IMR-90 (cell line): ENCODE measurements around the gene PPL. TPM values are rescaled to one million over a fixed set of nuclear protein-coding genes. Genes with fewer than 3 reads are reported as not detected.

Experiments
- ATAC-seq: fragments of 200-7000 bp; cut with Tn5 transposase; 2 replicates; pipeline ENCODE4 v1.9.1; 2020; ENCODE audit warnings: low read depth, mild to moderate bottlenecking, moderate library complexity
- BruUV-seq: library from RNA; stranded (reverse); fragments of 400-500 nt; replicated peaks from 2 replicates; lab custom pipeline; 2021; lab: Mats Ljungman, UMichigan
- CTCF ChIA-PET: fragments of 300-600 bp; formaldehyde crosslinking; extraction: SDS; loops from one replicate; lab custom pipeline; 2021; ENCODE audit warnings: antibody characterized with exemption; lab: Yijun Ruan, JAX
- POLR2A ChIA-PET: fragments of 300-600 bp; sonication (Branson Sonifier 250); formaldehyde crosslinking; loops from one replicate; lab custom pipeline; 2022; ENCODE audit warnings: antibody characterized with exemption; ENCODE audit not compliant: unreplicated experiment; lab: Charles Lee
- DNase-seq: peaks from one replicate; pipeline ENCODE4 v3.0.0; 2013
- H2AFZ ChIP-seq: replicated peaks from 2 replicates; pipeline ENCODE3; 2013; ENCODE audit warnings: low read length, mild to moderate bottlenecking; ENCODE audit not compliant: poor library complexity
- H2AK5ac ChIP-seq: 2 replicates; pipeline ENCODE4 v1.6.1; 2013; ENCODE audit warnings: low read depth, low read length, inconsistent platforms
- H2AK9ac ChIP-seq: replicated peaks from 2 replicates; pipeline ENCODE3; 2013; ENCODE audit warnings: mild to moderate bottlenecking, low read depth, low read length, moderate library complexity; ENCODE audit not compliant: poor library complexity
- H2BK120ac ChIP-seq: 2 replicates; pipeline ENCODE4 v1.6.1; 2013; ENCODE audit warnings: low read depth, low read length, inconsistent platforms
- H2BK15ac ChIP-seq: 3 replicates; pipeline ENCODE4 v1.6.1; 2013; ENCODE audit warnings: low read depth, low read length, inconsistent platforms
- H2BK20ac ChIP-seq: 2 replicates; pipeline ENCODE4 v1.6.1; 2013; ENCODE audit warnings: low read depth, mild to moderate bottlenecking, inconsistent platforms, low read length, moderate library complexity
- H2BK5ac ChIP-seq: 2 replicates; pipeline ENCODE4 v1.6.1; 2013; ENCODE audit warnings: mild to moderate bottlenecking, low read depth, low read length, inconsistent platforms; ENCODE audit not compliant: poor library complexity, severe bottlenecking
- H3K14ac ChIP-seq: replicated peaks from 2 replicates; pipeline ENCODE4 v1.6.1; 2013; ENCODE audit warnings: low read depth, low read length, inconsistent platforms
- H3K18ac ChIP-seq: 2 replicates; pipeline ENCODE4 v1.6.1; 2013; ENCODE audit warnings: low read depth, low read length, control low read depth
- H3K23ac ChIP-seq: 2 replicates; pipeline ENCODE4 v1.6.1; 2013; ENCODE audit warnings: low read depth, low read length, inconsistent platforms
- H3K27ac ChIP-seq: 2 replicates; pipeline ENCODE4 v1.5.1; 2013; ENCODE audit warnings: mild to moderate bottlenecking, control low read depth, low read length; ENCODE audit not compliant: insufficient read depth
- H3K27me3 ChIP-seq: 2 replicates; pipeline ENCODE4 v1.6.1; 2013; ENCODE audit warnings: low read length; ENCODE audit not compliant: control insufficient read depth, insufficient read depth
- H3K36me3 ChIP-seq: 2 replicates; pipeline ENCODE4 v1.6.1; 2013; ENCODE audit warnings: low read length, mixed read lengths; ENCODE audit not compliant: control insufficient read depth, insufficient read depth
- H3K4ac ChIP-seq: 2 replicates; pipeline ENCODE4 v1.6.1; 2013; ENCODE audit warnings: low read depth, low read length, inconsistent platforms
- H3K4me1 ChIP-seq: 2 replicates; pipeline ENCODE4 v1.6.1; 2013; ENCODE audit warnings: low read length, mixed read lengths; ENCODE audit not compliant: control insufficient read depth, insufficient read depth
- H3K4me2 ChIP-seq: 2 replicates; pipeline ENCODE4 v1.6.1; 2013; ENCODE audit warnings: low read depth, mild to moderate bottlenecking, control low read depth, low read length, moderate library complexity
- H3K4me3 ChIP-seq: 2 replicates; pipeline ENCODE4 v1.5.1; 2013; ENCODE audit warnings: low read depth, mild to moderate bottlenecking, control low read depth, low read length, moderate library complexity; ENCODE audit not compliant: insufficient read depth
- H3K56ac ChIP-seq: 2 replicates; pipeline ENCODE4 v1.6.1; 2013; ENCODE audit warnings: low read length, inconsistent platforms; ENCODE audit not compliant: insufficient read depth; ENCODE audit errors: extremely low read depth
- H3K79me1 ChIP-seq, 2 experiments: 2 replicates each; pipeline ENCODE4 v1.6.1; 2013; ENCODE audit warnings: low read length in 2 of 2, inconsistent platforms in 1 of 2, low read depth in 1 of 2
- H3K9ac ChIP-seq: 2 replicates; pipeline ENCODE4 v1.6.1; 2013; ENCODE audit warnings: low read depth, low read length, control low read depth
- H3K9me1 ChIP-seq: 2 replicates; pipeline ENCODE4 v1.6.1; 2013; ENCODE audit warnings: low read length, inconsistent platforms; ENCODE audit not compliant: insufficient read depth
- H3K9me3 ChIP-seq: 2 replicates; pipeline ENCODE4 v1.6.1; 2013; ENCODE audit warnings: low read length; ENCODE audit not compliant: control insufficient read depth, insufficient read depth
- H4K20me1 ChIP-seq: 2 replicates; pipeline ENCODE4 v1.6.1; 2013; ENCODE audit warnings: low read length, inconsistent platforms; ENCODE audit not compliant: insufficient read depth
- H4K5ac ChIP-seq: 2 replicates; pipeline ENCODE4 v1.6.1; 2013; ENCODE audit warnings: mild to moderate bottlenecking, low read depth, low read length, control low read depth
- H4K8ac ChIP-seq, 2 experiments: 2 replicates each; pipeline ENCODE4 v1.6.1; 2013; ENCODE audit warnings: low read depth in 2 of 2, low read length in 2 of 2, control low read depth in 1 of 2, inconsistent platforms in 1 of 2
- H4K91ac ChIP-seq: 2 replicates; pipeline ENCODE4 v1.6.1; 2013; ENCODE audit warnings: low read depth, low read length, inconsistent platforms; ENCODE audit not compliant: insufficient read depth
- CHD1 ChIP-seq: IDR thresholded peaks from 2 replicates; pipeline ENCODE4 v1.6.1; 2012; ENCODE audit warnings: low read depth, low read length, improper control_type of control experiment
- CTCF ChIP-seq: conservative IDR thresholded peaks from 2 replicates; pipeline ENCODE4 v1.5.1; 2012; ENCODE audit warnings: mild to moderate bottlenecking, low read depth, low read length, improper control_type of control experiment
- ELK1 ChIP-seq: fragments of 150-350 bp; IDR thresholded peaks from 2 replicates; pipeline ENCODE4 v1.6.1; 2016; ENCODE audit warnings: low read depth, mild to moderate bottlenecking, low read length, moderate library complexity, borderline replicate concordance
- FOS ChIP-seq: fragments of 150-350 bp; IDR thresholded peaks from 2 replicates; pipeline ENCODE4 v1.6.1; 2016; ENCODE audit warnings: low read depth, low read length
- MAZ ChIP-seq: IDR thresholded peaks from 2 replicates; pipeline ENCODE4 v1.6.1; 2012; ENCODE audit warnings: low read depth, mild to moderate bottlenecking, low read length, improper control_type of control experiment, moderate library complexity, borderline replicate concordance
- MXI1 ChIP-seq: IDR thresholded peaks from 2 replicates; pipeline ENCODE4 v1.6.1; 2012; ENCODE audit warnings: low read depth, mild to moderate bottlenecking, low read length, moderate library complexity, borderline replicate concordance
- NFE2L2 ChIP-seq: fragments of 150-350 bp; IDR thresholded peaks from 2 replicates; pipeline ENCODE4 v1.6.1; 2016; ENCODE audit warnings: low read depth, mild to moderate bottlenecking, low read length
- POLR2A ChIP-seq: IDR thresholded peaks from 2 replicates; pipeline ENCODE4 v1.6.1; 2012; ENCODE audit warnings: mild to moderate bottlenecking, low read depth, low read length
- RAD21 ChIP-seq: IDR thresholded peaks from 2 replicates; pipeline ENCODE4 v1.6.1; 2012; ENCODE audit warnings: low read length, improper control_type of control experiment
- WGBS, 2 experiments: methylation state at CpG; one replicate each; pipeline versions ENCODE4 v1.1.5 to v1.1.7; 2013; ENCODE audit warnings: missing lambda C conversion rate in 2 of 2; ENCODE audit not compliant: insufficient read length in 1 of 2; ENCODE audit errors: extremely low coverage in 2 of 2; 5-methylcytosine and 5-hydroxymethylcytosine counted together
- dilution Hi-C: fragments of 300-500 bp; cut with HindIII; formaldehyde crosslinking; loops from one replicate; pipeline ENCODE4 v1.14.3; 2018; ENCODE audit warnings: low sequenced_read_pairs; ENCODE audit not compliant: unreplicated experiment
- in situ Hi-C: fragments of 300-500 bp; cut with MboI; formaldehyde crosslinking; loops from 3 replicates; pipeline ENCODE4 v1.14.3; 2019; ENCODE audit warnings: low sequenced_read_pairs, inconsistent platforms, mixed read lengths
- intact Hi-C: fragments of 100-400 bp; cut with micrococcal nuclease; formaldehyde crosslinking; loops from 2 replicates; pipeline ENCODE4 v1.10.0; 2022
- polyA plus RNA-seq, 3 experiments: library from polyadenylated mRNA; depleted of rRNA; stranded (reverse); fragments of >200 nt; gene quantifications; 2 replicates each; pipeline ENCODE4 v1.2.3, GENCODE V29; 2012; ENCODE audit warnings: low replicate concordance in 1 of 3
- total RNA-seq: library from RNA; depleted of rRNA; stranded (reverse); fragments of >200 nt; gene quantifications from 2 replicates; pipeline ENCODE4 v1.2.3, GENCODE V29; 2012

PPL gene
- total and polyA plus RNA-seq, 2 of the 4 experiments (the other 2 are of a cell fraction) = 0.34 to 0.36 TPM

GRCh38 chr16:4860727-4861342 is 76.1 kb downstream of the PPL start:
- dilution Hi-C loops = no loop called here
- Histone ChIP-seq H2AK5ac (no peak overlapping the region), H3K23ac (no peak overlapping the region), H3K79me1 (peaks cover 23 to 46% of the 10 kb centered on the region in 2 experiments), H4K8ac (no peak overlapping the region), H3K9ac (no peak overlapping the region), H2BK120ac (no peak overlapping the region), H4K5ac (no peak overlapping the region), H2AFZ (no peak overlapping the region), H3K27me3 (no peaks in the 10 kb centered on the region), H2AK9ac (no peak overlapping the region), H4K20me1 (peaks cover 23% of the 10 kb centered on the region; the same call in 1 of the 2 replicates), H2BK20ac (no peak overlapping the region), H4K91ac (no peak overlapping the region), H3K56ac (no peak overlapping the region), H3K27ac (no peak overlapping the region), H2BK15ac (no peak overlapping the region), H3K14ac (no peak overlapping the region), H3K9me1 (0 out of 2 replicates have a peak, but pooled peaks cover 3% of the 10 kb centered on the region), H3K4me2 (no peak overlapping the region), H3K4me1 (no peaks in the 10 kb centered on the region; the same call in 1 of the 2 replicates), H3K18ac (no peak overlapping the region), H2BK5ac (no peak overlapping the region), H3K4ac (no peak overlapping the region), H3K9me3 (no peaks in the 10 kb centered on the region), H3K36me3 (peaks cover 41% of the 10 kb centered on the region), H3K4me3 (no peak overlapping the region)
- DNase-seq (no peak), ATAC-seq (no peak)
- TF ChIP-seq MXI1 = no peak
- TF ChIP-seq POLR2A = no peak
- no peak for TF ChIP-seq NFE2L2
- TF ChIP-seq CTCF = no peak
- TF ChIP-seq RAD21 = no peak
- TF ChIP-seq CHD1 = no peak
- TF ChIP-seq FOS = no peak
- TF ChIP-seq MAZ = no peak
- TF ChIP-seq ELK1 = no peak
- intact Hi-C loops = no loop called here
- ChIA-PET CTCF (no interaction called here), POLR2A (interaction anchor here (0.6 kb wide), 1 partner anchor 216 kb away, joined by 13 read pairs; no protein-coding TSS in a partner anchor)
- no TSS peak for BruUV-seq
- 97% methylated on average over 7 of the region's 14 CpGs; no CpG with 5 or more reads in 1 of the 2 experiments for WGBS, 2 experiments
- in situ Hi-C loops = no loop called here
